Lung (tissue), 13 donors: ENCODE results near the gene NHS. TPM values are rescaled to one million over a fixed set of nuclear protein-coding genes. Genes with fewer than 3 reads are reported as not detected.

Source experiments
- ATAC-seq: fragments of 200-7000 bp; cut with Tn5 transposase; one replicate; pipeline ENCODE4 v1.9.1; 2020; ENCODE audit warnings: moderate number of reproducible peaks; ENCODE audit not compliant: insufficient read depth, low FRiP score
- DNase-seq, 3 donors: peaks; one replicate each; pipeline ENCODE4 v3.0.0-alpha.2; 2013 to 2017
- H3K27ac ChIP-seq, 2 donors: one replicate each; pipeline ENCODE4 v1.5.1; 2013; ENCODE audit warnings: mild to moderate bottlenecking in 2 of 2, moderate library complexity in 2 of 2, control low read depth in 1 of 2, inconsistent platforms in 1 of 2, low read depth in 1 of 2, low read length in 1 of 2
- H3K27me3 ChIP-seq, 3 donors: one replicate each; pipeline ENCODE4 v1.5.1; 2013; ENCODE audit warnings: low read length in 2 of 3; ENCODE audit not compliant: control insufficient read depth in 3 of 3, insufficient read depth in 3 of 3
- H3K36me3 ChIP-seq, 4 donors: one replicate each; pipeline ENCODE4 v1.5.1; 2013; ENCODE audit warnings: low read length in 4 of 4, mild to moderate bottlenecking in 1 of 4, moderate library complexity in 1 of 4; ENCODE audit not compliant: control insufficient read depth in 4 of 4, insufficient read depth in 4 of 4
- H3K4me1 ChIP-seq, 5 donors: one replicate each; pipeline ENCODE4 v1.5.1; 2013; ENCODE audit warnings: low read length in 5 of 5, mild to moderate bottlenecking in 2 of 5, moderate library complexity in 1 of 5; ENCODE audit not compliant: control insufficient read depth in 5 of 5, insufficient read depth in 5 of 5
- H3K4me3 ChIP-seq: one replicate; pipeline ENCODE4 v1.5.1; 2013; ENCODE audit warnings: mild to moderate bottlenecking, control low read depth, moderate library complexity
- H3K9ac ChIP-seq, 2 donors: one replicate each; pipeline ENCODE4 v1.5.1; 2013; ENCODE audit warnings: low read length in 2 of 2, control low read depth in 1 of 2; ENCODE audit not compliant: insufficient read depth in 1 of 2
- H3K9me3 ChIP-seq, 4 donors: one replicate each; pipeline ENCODE4 v1.5.1; 2013; ENCODE audit warnings: low read length in 3 of 4, mild to moderate bottlenecking in 1 of 4, moderate library complexity in 1 of 4; ENCODE audit not compliant: control insufficient read depth in 4 of 4, insufficient read depth in 3 of 4
- CTCF ChIP-seq: IDR thresholded peaks from 2 replicates; pipeline ENCODE4 v1.5.1; 2012; ENCODE audit warnings: mild to moderate bottlenecking; ENCODE audit errors: control extremely low read depth, extremely low read depth
- WGBS, 2 donors: extraction: QIAGEN DNeasy Blood & Tissue Kit; methylation state at CpG; one replicate each; pipeline ENCODE4 v1.1.7; 2013; 5-methylcytosine and 5-hydroxymethylcytosine counted together
- polyA plus RNA-seq, 2 donors: library from polyadenylated mRNA; stranded (reverse); fragments of 200-250 nt; gene quantifications; one replicate each; pipeline ENCODE4 v1.2.1, GENCODE V29; 2013
- small RNA-seq: library from RNA; depleted of rRNA; stranded (forward); fragments of <200 nt; gene quantifications from one replicate; pipeline ENCODE3, GENCODE V24; 2014; ENCODE audit warnings: low replicate concordance
- total RNA-seq, 2 donors: library from RNA; depleted of rRNA in 1 of 2; stranded (reverse); fragments of >200 nt in 1 of 2; gene quantifications; one replicate each; pipeline ENCODE4 v1.2.1, GENCODE V29; 2014 to 2021
- donor health status: control.
- donor health status: control.
- donor health status: Bipolar disorder and iron deficiency.
- donor health status: healthy.
- donor health status: DM: yes; HTN: yes; CAD: no.

The NHS gene
- total and polyA plus RNA-seq, 4 donors = 0.46 to 2.0 (median 1.4) TPM

- WGBS, 2 donors = 81 to 89% methylated on average over 1 of the region's 1 CpG
These were observed 399.1 kb downstream of the NHS start for GRCh38 chrX:17774053-17774452.

DNA sequence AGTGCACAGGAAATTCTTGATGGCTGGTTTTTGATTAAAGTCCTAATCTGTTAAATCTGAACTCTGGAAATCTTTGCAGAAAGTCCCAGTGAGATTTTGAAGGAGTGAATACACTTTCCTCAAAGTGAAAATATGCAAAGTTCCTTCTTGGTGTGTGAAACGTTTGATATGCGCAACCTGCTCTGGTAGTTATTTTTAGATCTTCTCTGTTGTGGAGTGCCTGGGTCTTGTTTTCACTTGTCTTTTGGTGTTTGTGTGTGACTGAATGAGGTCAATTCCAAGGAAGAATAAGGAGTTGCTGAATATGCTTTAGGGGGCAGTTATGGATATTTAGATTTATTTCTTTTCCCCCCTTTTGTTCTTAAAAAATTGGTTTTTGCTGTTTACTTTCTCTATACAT, 404.0 kb downstream of the NHS start:
- Histone ChIP-seq H3K27me3 (peaks cover 3 to 14% (median 8%) of the 10 kb centered on the region in 3 donors), H3K9me3 (peaks cover 0 to 4% (median 0%) of the 10 kb centered on the region in 4 donors), H3K4me3 (no peak overlapping the region), H3K4me1 (no peaks in the 10 kb centered on the region), H3K36me3 (no peaks in the 10 kb centered on the region), H3K9ac (no peak overlapping the region), H3K27ac (no peak overlapping the region)
- DNase-seq = no peak
- TF ChIP-seq CTCF = no peak
- WGBS, 2 donors = 25 to 58% methylated on average over 2 of the region's 2 CpGs
- ATAC-seq = no peak

More at GRCh38 chrX:17774053-17774452, 399.1 kb downstream of the NHS start:
- H3K9me3 ChIP-seq = peaks cover 0 to 2% (median 0%) of the 10 kb centered on the region in 4 donors
- no peak for TF ChIP-seq CTCF
- H3K9ac ChIP-seq = no peak overlapping the region
- H3K4me3 ChIP-seq = no peak overlapping the region
- DNase-seq (no peak), ATAC-seq (no peak)
- no peaks in the 10 kb centered on the region for H3K4me1 ChIP-seq
- H3K36me3 ChIP-seq = no peaks in the 10 kb centered on the region
- no peak overlapping the region for H3K27ac ChIP-seq
- peaks cover 0 to 53% (median 46%) of the 10 kb centered on the region in 3 donors for H3K27me3 ChIP-seq

DNA sequence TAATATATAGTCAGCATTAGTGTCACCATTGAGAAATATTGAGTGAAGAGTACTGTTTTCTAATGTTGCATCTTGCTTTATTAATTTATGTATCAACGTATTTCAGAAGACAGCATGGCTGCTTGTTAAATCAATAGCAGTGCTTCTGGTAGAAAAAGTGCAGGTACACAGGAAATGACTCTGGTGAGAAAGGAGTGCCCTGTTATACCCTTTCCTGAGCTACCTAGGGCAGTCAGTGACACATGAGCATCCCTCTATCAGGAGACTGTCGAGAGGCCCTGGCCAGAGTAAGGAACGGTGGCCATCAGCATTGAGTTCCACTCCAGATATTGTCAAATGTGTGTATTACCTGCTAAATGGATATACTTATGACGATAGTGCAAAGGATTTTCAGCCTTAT, 404.4 kb downstream of the NHS start:
- Histone ChIP-seq H3K36me3 (no peaks in the 10 kb centered on the region), H3K4me1 (no peaks in the 10 kb centered on the region), H3K27ac (no peak overlapping the region), H3K4me3 (no peak overlapping the region), H3K9ac (no peak overlapping the region), H3K9me3 (peaks cover 0 to 4% (median 0%) of the 10 kb centered on the region in 4 donors), H3K27me3 (peaks cover 3 to 10% (median 4%) of the 10 kb centered on the region in 3 donors)
- 80 to 97% methylated on average over 4 of the region's 4 CpGs for WGBS, 2 donors
- TF ChIP-seq CTCF = no peak
- no peak for ATAC-seq
- DNase-seq = no peak

Small RNA genes lying within 50 kb of the gene (small RNA-seq; reads per million reads assigned to genes)
- not detected for gene MIR4768
- not detected for gene RF01210
